Stimulated activated CD8-positive, alpha-beta memory T cell treated with anti-CD3 and anti-CD28 coated beads, Interleukin-12 subunit alpha, Interleukin-12 subunit beta, amount 100 ng/mL, for 4 hours (primary cell): ENCODE results near the gene STH.
"Not testable (repeated sequence)": the region's sequence is repeated elsewhere in the genome, so short reads cannot be mapped to it uniquely, and the experiment has no call there.

Source experiments
- DNase-seq: peaks from one replicate; pipeline ENCODE4 v3.0.0-alpha.2; 2020; ENCODE audit warnings: low read depth

STH gene

GRCh38 chr17:45998987-45999899 lies at the start of gene STH:
Gene STH, plus strand, starts transcription at chr17:45999250. Its CDS starts 30 bp downstream, at chr17:45999280.
- DNase-seq = no peak

GRCh38 chr17:45949755-45950320 lies 49.2 kb upstream of the STH start:
- no peak for DNase-seq

GRCh38 chr17:45950888-45951287 lies 48.2 kb upstream of the STH start:
- DNase-seq = no peak

- DNase-seq = no peak
These were observed 47.6 kb upstream of the STH start for GRCh38 chr17:45951403-45951802.

GRCh38 chr17:45951941-45952340 lies 47.1 kb upstream of the STH start:
- no peak for DNase-seq

GRCh38 chr17:45952814-45953320 lies 46.2 kb upstream of the STH start:
- no peak for DNase-seq

GRCh38 chr17:45953561-45953960 lies 45.5 kb upstream of the STH start:
- DNase-seq = no peak

- no peak for DNase-seq
These were observed 44.1 kb upstream of the STH start for GRCh38 chr17:45954914-45955313.

GRCh38 chr17:45955326-45955725 lies 43.7 kb upstream of the STH start:
- no peak for DNase-seq

GRCh38 chr17:45956090-45956489 lies 43.0 kb upstream of the STH start:
- DNase-seq = no peak

- DNase-seq = not testable (repeated sequence)
These were observed 42.3 kb upstream of the STH start for GRCh38 chr17:45956746-45957145.

- no peak for DNase-seq
These were observed 40.7 kb upstream of the STH start for GRCh38 chr17:45958307-45958706.

- DNase-seq = no peak
These were observed 39.9 kb upstream of the STH start for GRCh38 chr17:45958994-45959665.

GRCh38 chr17:45960311-45960710 lies 38.7 kb upstream of the STH start:
- no peak for DNase-seq

GRCh38 chr17:45961206-45961605 lies 37.8 kb upstream of the STH start:
- no peak for DNase-seq

GRCh38 chr17:45962221-45962972 lies 36.7 kb upstream of the STH start:
- no peak for DNase-seq

GRCh38 chr17:45963283-45963682 lies 35.8 kb upstream of the STH start:
- DNase-seq = no peak

- no peak for DNase-seq
These were observed 35.2 kb upstream of the STH start for GRCh38 chr17:45963889-45964288.

GRCh38 chr17:45964634-45965033 lies 34.4 kb upstream of the STH start:
- DNase-seq = no peak

- no peak for DNase-seq
These were observed 33.2 kb upstream of the STH start for GRCh38 chr17:45965812-45966211.

- no peak for DNase-seq
These were observed 32.3 kb upstream of the STH start for GRCh38 chr17:45966606-45967280.
